GM12878 (cell line): ENCODE measurements around the gene CD63. TPM values are rescaled to one million over a fixed set of nuclear protein-coding genes. Genes with fewer than 3 reads are reported as not detected.

Source experiments
- ATAC-seq: fragments of 200-7000 bp; cut with Tn5 transposase; 3 replicates; pipeline ENCODE4 v1.9.1; 2020; ENCODE audit warnings: mild to moderate bottlenecking, moderate library complexity
- BruUV-seq: library from RNA; stranded (reverse); fragments of 400-500 nt; replicated peaks from 2 replicates; lab custom pipeline; 2021; lab: Mats Ljungman, UMichigan
- CTCF ChIA-PET: fragments of 300-600 bp; sonication (Branson Sonifier 250); formaldehyde crosslinking; extraction: SDS; loops from one replicate; lab custom pipeline; 2021; ENCODE audit warnings: inconsistent platforms; lab: Yijun Ruan, JAX
- POLR2A ChIA-PET: fragments of 350-600 bp; formaldehyde crosslinking; extraction: SDS; loops from one replicate; lab custom pipeline; 2021; ENCODE audit warnings: inconsistent platforms; lab: Charles Lee
- RAD21 ChIA-PET: fragments of 300-600 bp; sonication (Branson Sonifier 250); formaldehyde crosslinking; loops from one replicate; lab custom pipeline; 2023; ENCODE audit warnings: antibody characterized with exemption; ENCODE audit not compliant: unreplicated experiment; lab: Charles Lee
- SMC1A ChIA-PET: fragments of 300-600 bp; sonication (Branson Sonifier 250); formaldehyde crosslinking; loops from one replicate; lab custom pipeline; 2023; ENCODE audit not compliant: unreplicated experiment, uncharacterized antibody; lab: Charles Lee
- DNase-seq: peaks from one replicate; pipeline ENCODE4 v3.0.0-alpha.2; 2011; ENCODE audit warnings: low read depth, low spot score
- FAIRE-seq: peaks from 3 replicates; lab custom pipeline; 2011; peaks lifted over from hg19 to GRCh38; lab: Jason Lieb, UNC
- H2AFZ ChIP-seq: 2 replicates; pipeline ENCODE4 v1.6.0; 2011; ENCODE audit warnings: low read depth, low read length, control low read depth; ENCODE audit not compliant: control insufficient read depth
- H3K27ac ChIP-seq: 2 replicates; pipeline ENCODE4 v1.5.1; 2011; ENCODE audit warnings: control low read depth; ENCODE audit not compliant: control insufficient read depth, insufficient read depth
- H3K27me3 ChIP-seq, 2 experiments: replicated peaks in 1 of 2; 2 replicates each; pipeline versions ENCODE4 v1.6.0 to v1.6.1; 2011; ENCODE audit warnings: low read length in 1 of 2; ENCODE audit not compliant: control insufficient read depth in 2 of 2, insufficient read depth in 2 of 2
- H3K36me3 ChIP-seq, 2 experiments: 2 replicates each; pipeline ENCODE4 v1.5.1; 2011; ENCODE audit warnings: low read length in 1 of 2; ENCODE audit not compliant: control insufficient read depth in 2 of 2, insufficient read depth in 2 of 2
- H3K4me1 ChIP-seq: 2 replicates; pipeline ENCODE4 v1.6.1; 2011; ENCODE audit warnings: mild to moderate bottlenecking, low read length, moderate library complexity, mixed read lengths; ENCODE audit not compliant: control insufficient read depth, insufficient read depth
- H3K4me2 ChIP-seq: 2 replicates; pipeline ENCODE4 v1.6.0; 2011; ENCODE audit warnings: control low read depth; ENCODE audit not compliant: control insufficient read depth, insufficient read depth
- H3K4me3 ChIP-seq: fragments of 200-600 bp; sonication (generic); 2 replicates; pipeline ENCODE4 v1.5.1; 2016
- H3K79me2 ChIP-seq: 2 replicates; pipeline ENCODE4 v1.6.0; 2011; ENCODE audit warnings: low read length; ENCODE audit not compliant: control insufficient read depth, insufficient read depth
- H3K9ac ChIP-seq: 2 replicates; pipeline ENCODE4 v1.8.0; 2011; ENCODE audit warnings: low read length, control low read depth, mixed read lengths; ENCODE audit not compliant: control insufficient read depth, insufficient read depth
- H3K9me3 ChIP-seq: replicated peaks from 3 replicates; pipeline ENCODE4 v1.5.1; 2011; ENCODE audit warnings: mild to moderate bottlenecking, low read length; ENCODE audit not compliant: control insufficient read depth, insufficient read depth
- H4K20me1 ChIP-seq: 2 replicates; pipeline ENCODE4 v1.6.0; 2011; ENCODE audit not compliant: control insufficient read depth, insufficient read depth
- SKIL ChIP-seq: fragments of 450-650 bp; IDR thresholded peaks from 2 replicates; pipeline ENCODE4 v1.6.1; 2017; ENCODE audit warnings: mild to moderate bottlenecking, low read depth, inconsistent platforms; ENCODE audit not compliant: poor library complexity, severe bottlenecking
- YY1 ChIP-seq: IDR thresholded peaks from 2 replicates; pipeline ENCODE4 v1.6.1; 2011; ENCODE audit warnings: low read depth, mild to moderate bottlenecking, low read length
- ZNF622 ChIP-seq: fragments of 450-650 bp; IDR thresholded peaks from 2 replicates; pipeline ENCODE4 v1.6.1; 2017; ENCODE audit warnings: mild to moderate bottlenecking, inconsistent platforms
- ZNF687 ChIP-seq: fragments of 450-650 bp; IDR thresholded peaks from 2 replicates; pipeline ENCODE4 v1.6.1; 2017; ENCODE audit warnings: mild to moderate bottlenecking, moderate library complexity
- WGBS: methylation state at CpG from one replicate; pipeline ENCODE4 v1.1.6; 2016; ENCODE audit warnings: low lambda C conversion rate; ENCODE audit not compliant: insufficient replicate concordance, insufficient coverage; ENCODE audit errors: missing lambda C conversion rate; 5-methylcytosine and 5-hydroxymethylcytosine counted together
- in situ Hi-C: fragments of 300-500 bp; cut with MboI; formaldehyde crosslinking; loops from 9 replicates; pipeline ENCODE4 v1.14.3; 2018; ENCODE audit warnings: mixed read lengths
- intact Hi-C: fragments of 100-400 bp; cut with micrococcal nuclease; formaldehyde crosslinking; loops from one replicate; pipeline ENCODE4 v1.14.2; 2022; ENCODE audit not compliant: unreplicated experiment
- polyA plus RNA-seq, 11 experiments: library from polyadenylated mRNA; depleted of rRNA in 4 of 11; unstranded in 6 of 11; stranded (reverse) in 5 of 11; fragments of >200 nt; fragmentation: Nextera tagmentation in 4 of 11; fragmentation: Illumina TruSeq in 1 of 11; extraction: Ambion mirVana in 4 of 11; extraction: Trizol in 1 of 11; gene quantifications; 1 replicate in 1 of 11; 2 replicates in 10 of 11; pipeline versions ENCODE4 v1.2.1 to v1.2.3, GENCODE V29; 2011 to 2016; ENCODE audit warnings: inconsistent platforms in 2 of 11, missing spikeins in 2 of 11, low read depth in 1 of 11
- total RNA-seq, 4 experiments: library from RNA; depleted of rRNA in 3 of 4; stranded (reverse); fragments of >200 nt in 3 of 4; fragmentation: Illumina TruSeq in 1 of 4; extraction: Trizol in 1 of 4; gene quantifications; 2 replicates each; pipeline versions ENCODE4 v1.2.1 to v1.2.3, GENCODE V29; 2013 to 2021

Gene CD63
- total and polyA plus RNA-seq, 10 of the 15 experiments (the other 5 are each of a cell fraction or from before 2014, with no cell fraction given) = 147 to 220 (median 183) TPM

- TF ChIP-seq SKIL = no peak
- no peak for TF ChIP-seq ZNF687
- TF ChIP-seq YY1 = no peak
These were observed 34.2 kb downstream of the CD63 start (continued) for GRCh38 chr12:55694651-55695050.

- SMC1A ChIA-PET = no interaction called here
- no peak for TF ChIP-seq ZNF622
- no peak overlapping the region for H3K27ac ChIP-seq
- in situ Hi-C loops (no loop called here), intact Hi-C loops (no loop called here)
- POLR2A ChIA-PET = no interaction called here
- H3K36me3 ChIP-seq = no peaks in the 10 kb centered on the region
- CTCF ChIA-PET = no interaction called here
- H3K27me3 ChIP-seq = no peaks in the 10 kb centered on the region
- H2AFZ ChIP-seq = no peak overlapping the region
- 87% methylated on average over 7 of the region's 7 CpGs for WGBS
- H3K4me1 ChIP-seq = no peaks in the 10 kb centered on the region
- no peaks in the 10 kb centered on the region for H3K9me3 ChIP-seq
- H3K4me3 ChIP-seq = no peak overlapping the region
- no peak for DNase-seq
- no peaks in the 10 kb centered on the region for H3K79me2 ChIP-seq
- no peak for ATAC-seq
- no peak for FAIRE-seq
- H4K20me1 ChIP-seq = no peaks in the 10 kb centered on the region
- RAD21 ChIA-PET = no interaction called here
- no peak overlapping the region for H3K4me2 ChIP-seq
- no peak overlapping the region for H3K9ac ChIP-seq
- BruUV-seq = no TSS peak
These were observed 34.7 kb downstream of the CD63 start for GRCh38 chr12:55694188-55694515.
